Heart left ventricle (tissue), 16 donors: ENCODE data around the gene VWC2. TPM values are rescaled to one million over a fixed set of nuclear protein-coding genes. Genes with fewer than 3 reads are reported as not detected.

Experiments
- ATAC-seq, 4 donors: fragments of 200-7000 bp; cut with Tn5 transposase; one replicate each; pipeline ENCODE4 v1.9.1; 2020 to 2022; ENCODE audit warnings: moderate library complexity in 4 of 4, mild to moderate bottlenecking in 3 of 4, moderate number of reproducible peaks in 1 of 4
- DNase-seq, 5 donors: peaks; one replicate each; pipeline ENCODE4 v3.0.0-alpha.2; 2020
- H3K27ac ChIP-seq, 12 donors: fragments of 200-600 bp; sonication (generic) in 4 of 12; one replicate each; pipeline versions ENCODE4 v1.5.0 to v1.8.0; 2016 to 2022; ENCODE audit warnings: mild to moderate bottlenecking in 2 of 12
- H3K27me3 ChIP-seq, 9 donors: fragments of 200-600 bp; sonication (generic) in 2 of 9; one replicate each; pipeline versions ENCODE4 v1.5.1 to v1.8.0; 2016 to 2022; ENCODE audit warnings: mild to moderate bottlenecking in 3 of 9
- H3K36me3 ChIP-seq, 9 donors: fragments of 200-600 bp; sonication (generic) in 2 of 9; one replicate each; pipeline versions ENCODE4 v1.5.0 to v1.8.0; 2018 to 2022; ENCODE audit warnings: mild to moderate bottlenecking in 2 of 9
- H3K4me1 ChIP-seq, 12 donors: fragments of 200-600 bp; sonication (generic) in 4 of 12; one replicate each; pipeline versions ENCODE4 v1.5.0 to v1.8.0; 2016 to 2022; ENCODE audit warnings: mild to moderate bottlenecking in 3 of 12
- H3K4me3 ChIP-seq, 12 donors: fragments of 200-600 bp; sonication (generic) in 4 of 12; one replicate each; pipeline versions ENCODE4 v1.5.0 to v1.8.0; 2017 to 2022; ENCODE audit warnings: mild to moderate bottlenecking in 9 of 12, moderate library complexity in 4 of 12
- H3K9me3 ChIP-seq, 12 donors: fragments of 200-600 bp; sonication (generic) in 4 of 12; one replicate each; pipeline versions ENCODE4 v1.5.0 to v1.8.0; 2016 to 2022; ENCODE audit warnings: mild to moderate bottlenecking in 1 of 12
- CTCF ChIP-seq, 12 donors: fragments of 200-600 bp; sonication (generic) in 4 of 12; IDR thresholded peaks; one replicate each; pipeline versions ENCODE4 v1.5.0 to v1.8.0; 2018 to 2022; ENCODE audit warnings: antibody characterized with exemption in 12 of 12, mild to moderate bottlenecking in 5 of 12
- POLR2A ChIP-seq, 2 donors: fragments of 450-650 bp; IDR thresholded peaks; one replicate each; pipeline ENCODE4 v1.6.1; 2017; ENCODE audit warnings: antibody characterized with exemption in 2 of 2, mild to moderate bottlenecking in 2 of 2, moderate library complexity in 2 of 2
- WGBS, 4 donors: extraction: QIAGEN DNeasy Blood & Tissue Kit in 2 of 4; methylation state at CpG; one replicate each; pipeline versions ENCODE4 v1.1.5 to v1.1.7; 2013 to 2018; 5-methylcytosine and 5-hydroxymethylcytosine counted together
- intact Hi-C, 10 donors: fragments of 100-400 bp; cut with DNase I; formaldehyde crosslinking; loops; one replicate each; pipeline versions ENCODE4 v1.11.1 to v1.14.2; 2022
- polyA plus RNA-seq, 2 donors: library from polyadenylated mRNA; stranded (reverse); fragments of 200-250 nt; gene quantifications; one replicate each; pipeline ENCODE4 v1.2.3, GENCODE V29; 2013
- total RNA-seq, 9 donors: library from RNA; depleted of rRNA in 2 of 9; stranded (reverse); fragments of >200 nt in 2 of 9; fragmentation: NEBNext Ultra II Directional in 3 of 9; extraction: Animal tissue kit (Norgen Biotek cat#: 25700) in 3 of 9; gene quantifications; one replicate each; pipeline versions ENCODE4 v1.1.0 to v1.2.4, GENCODE V29; 2016 to 2023
- donor health status: ischemic (EF 13 %, LVEDD 7.1; RV severe dilation, severe dysfunction).
- donor health status: healthy with polysubstance abuse.
- donor health status: DM: no; HTN: yes; CAD: no.
- donor health status: DM: no; HTN: no; CAD: no.
- donor health status: ischemic (EF 25% LVEDD 6.9; RV normal size, moderate dysfunction).
- donor health status: ischemic (EF 25% LVEDD 5.7; RV mildly dilated, moderate dysfunction).
- donor health status: healthy.
- donor health status: DM: yes; HTN: yes; CAD: no.
- donor health status: ischemic (EF 35%, LVEDD 5.7; RV mildly dilated, moderate dysfunction).
- donor health status: nonischemic (EF 11% LVEDD 7.7; RV severe dilation, severe dysfunction).
- donor health status: DM: yes; HTN: yes; CAD: no.
- donor health status: PGD.
- donor health status: ischemic (EF 29% LVEDD 5.4; RV normal size, mild dysfunction).
- donor health status: nonischemic (EF 23%, LVEDD 6.1; RV moderate dilation, normal function).

The VWC2 gene
- total and polyA plus RNA-seq, 11 donors, result 2.3 to 10.1 (median 6.7) TPM

- no peak for DNase-seq
- 3 to 6% (median 4%) methylated on average over 11 of the region's 11 CpGs for WGBS, 4 donors
- Histone ChIP-seq H3K36me3 (no peaks in the 10 kb centered on the region), H3K4me1 (peaks cover 0 to 47% (median 3%) of the 10 kb centered on the region in 12 donors), H3K27me3 (peaks cover 0 to 51% (median 4%) of the 10 kb centered on the region in 9 donors), H3K4me3 (peak overlapping the region; percentile 52 to 83 (median 60)), H3K9me3 (no peaks in the 10 kb centered on the region), H3K27ac (peak overlapping the region; percentile 72 to 96 (median 86))
- TF ChIP-seq CTCF (IDR thresholded peaks at IDR 0.05) (no peak), POLR2A (IDR thresholded peaks at IDR 0.05) (no peak)
- intact Hi-C loops, result loop anchor here in 6 of 10 donors (1.0 to 10.0 kb wide), 8 partner anchors 56 to 286 kb away; no protein-coding TSS in a partner anchor
- no peak for ATAC-seq
These were observed 571 bp upstream of the VWC2 start for GRCh38 chr7:49772916-49773217.

- TF ChIP-seq POLR2A (IDR thresholded peaks at IDR 0.05) (no peak), CTCF (IDR thresholded peaks at IDR 0.05) (no peak)
- WGBS, 4 donors, result 1% methylated on average over 17 to 56 of the region's 56 CpGs
- Histone ChIP-seq H3K9me3 (no peaks in the 10 kb centered on the region), H3K27ac (peak overlapping the region; percentile 72 to 96 (median 86)), H3K4me1 (peaks cover 0 to 58% (median 3%) of the 10 kb centered on the region in 12 donors), H3K4me3 (peak overlapping the region; percentile 52 to 83 (median 60)), H3K27me3 (peaks cover 0 to 51% (median 4%) of the 10 kb centered on the region in 9 donors), H3K36me3 (no peaks in the 10 kb centered on the region)
- intact Hi-C loops, result loop anchor here in 6 of 10 donors (1.0 to 10.0 kb wide), 8 partner anchors 57 to 287 kb away; no protein-coding TSS in a partner anchor
- ATAC-seq (peak; percentile 38 to 66 (median 62)), DNase-seq (peak in 4 of 5 donors; percentile 37 to 46 (median 40))
These were observed 559 bp downstream of the VWC2 start for GRCh38 chr7:49773936-49774458.

- DNase-seq (peak in 2 of 5 donors; percentile 26 to 38), ATAC-seq (peak; percentile 2 to 43 (median 32))
- no peaks in the 10 kb centered on the region for H3K36me3 ChIP-seq
- peaks cover 0 to 58% (median 3%) of the 10 kb centered on the region in 12 donors for H3K4me1 ChIP-seq
- peak overlapping the region; percentile 52 to 83 (median 60) for H3K4me3 ChIP-seq
- WGBS, 4 donors, result 1% methylated on average over 30 to 36 of the region's 36 CpGs
- intact Hi-C loops, result loop anchor here in 6 of 10 donors (5.0 to 10.0 kb wide), 8 partner anchors 57 to 287 kb away; no protein-coding TSS in a partner anchor
- TF ChIP-seq POLR2A (IDR thresholded peaks at IDR 0.05), result no peak
- TF ChIP-seq CTCF (IDR thresholded peaks at IDR 0.05), result no peak
- no peaks in the 10 kb centered on the region for H3K9me3 ChIP-seq
- peaks cover 0 to 51% (median 4%) of the 10 kb centered on the region in 9 donors for H3K27me3 ChIP-seq
- H3K27ac ChIP-seq, result peak overlapping the region; percentile 72 to 96 (median 86)
These were observed 1.1 kb downstream of the VWC2 start for GRCh38 chr7:49774459-49775064.
